Erythroblast (primary cell): Measurements from ENCODE around the gene CUEDC2.

Source experiments
- GATA1 ChIP-seq: IDR thresholded peaks from 2 replicates; pipeline ENCODE4 v1.6.1; 2011; ENCODE audit warnings: low read depth, mild to moderate bottlenecking, control low read depth, low read length, moderate library complexity
- POLR2A ChIP-seq: IDR thresholded peaks from 2 replicates; pipeline ENCODE4 v1.6.1; 2011; ENCODE audit warnings: mild to moderate bottlenecking, low read length

GRCh38 chr10:102413806-102414561 is 18.4 kb downstream of the CUEDC2 start:
- TF ChIP-seq POLR2A (no peak), GATA1 (no peak)
